Measurements from ENCODE around the gene PNLIPRP2. TPM values are rescaled to one million over a fixed set of nuclear protein-coding genes. Genes with fewer than 3 reads are reported as not detected.

The PNLIPRP2 gene
- total RNA-seq, 1 experiment from 2014 or later = 0.28 TPM

- ChIA-PET CTCF (interaction anchor here (0.7 to 3.5 kb wide), 13 partner anchors 10 to 492 kb away, joined by 3 to 41 read pairs (median 8); no protein-coding TSS in a partner anchor), POLR2A (no interaction called here)
- ATAC-seq = no peak
- Mint-ChIP-seq H3K36me3 (no peaks in the 10 kb centered on the region), H3K4me3 (no peak overlapping the region), H3K27me3 (ENCODE audit: low read depth) (no peaks in the 10 kb centered on the region), H3K9me3 (no peaks in the 10 kb centered on the region), H3K27ac (no peak overlapping the region), H3K4me1 (peaks cover 13% of the 10 kb centered on the region)
- DNase-seq (ENCODE audit: low spot score) = no peak
- TF ChIP-seq MYBL2 (CRISPR knock-in tag; IDR thresholded peaks at IDR 0.05) (no peak), GABPB1 (CRISPR knock-in tag; IDR thresholded peaks at IDR 0.05) (no peak), AFF4 (CRISPR knock-in tag; IDR thresholded peaks at IDR 0.05; ENCODE audit: borderline replicate concordance) (no peak), NR1H2 (CRISPR knock-in tag; IDR thresholded peaks at IDR 0.05) (no peak), ZNF423 (CRISPR knock-in tag; IDR thresholded peaks at IDR 0.05) (no peak), JAZF1 (CRISPR knock-in tag; IDR thresholded peaks at IDR 0.05) (no peak), TEAD4 (CRISPR knock-in tag; IDR thresholded peaks at IDR 0.05) (no peak)
- TF ChIP-seq, protein P1, sequence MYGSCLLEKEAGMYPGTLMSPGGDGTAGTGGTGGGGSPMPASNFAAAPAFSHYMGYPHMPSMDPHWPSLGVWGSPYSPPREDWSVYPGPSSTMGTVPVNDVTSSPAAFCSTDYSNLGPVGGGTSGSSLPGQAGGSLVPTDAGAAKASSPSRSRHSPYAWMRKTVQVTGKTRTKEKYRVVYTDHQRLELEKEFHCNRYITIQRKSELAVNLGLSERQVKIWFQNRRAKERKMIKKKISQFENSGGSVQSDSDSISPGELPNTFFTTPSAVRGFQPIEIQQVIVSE (CRISPR knock-in tag; IDR thresholded peaks at IDR 0.05; ENCODE audit: borderline replicate concordance) = no peak
These were observed 62.4 kb downstream of the PNLIPRP2 start for GRCh38 chr10:116683166-116683565.

DNA sequence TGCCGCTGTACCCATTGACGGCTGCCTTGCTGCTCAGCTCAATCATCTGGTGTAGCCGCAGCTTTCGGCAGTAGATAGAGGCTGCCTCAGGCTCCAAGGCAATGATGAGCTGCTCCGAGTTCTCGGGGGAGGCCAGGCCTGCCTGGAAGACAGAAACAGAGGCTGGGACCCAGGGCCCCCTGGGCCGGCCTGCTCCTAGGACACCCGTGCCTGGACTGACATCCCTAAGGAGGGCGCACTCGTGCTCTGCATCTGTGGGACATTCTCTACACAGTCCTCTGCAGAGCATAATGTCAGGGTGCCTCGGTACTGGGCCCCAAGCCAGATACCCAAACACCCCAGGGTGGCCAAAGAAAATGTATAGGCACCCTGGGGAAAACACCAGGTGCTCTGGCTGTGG lies 63.1 kb downstream of the PNLIPRP2 start:
- ChIA-PET POLR2A (no interaction called here), CTCF (interaction anchor here (0.7 to 3.5 kb wide), 3 partner anchors 9 to 105 kb away, joined by 3 to 41 read pairs (median 3); no protein-coding TSS in a partner anchor)
- no peak for ATAC-seq
- Mint-ChIP-seq H3K9me3 (no peaks in the 10 kb centered on the region), H3K4me1 (peaks cover 20% of the 10 kb centered on the region), H3K4me3 (no peak overlapping the region), H3K27me3 (ENCODE audit: low read depth) (no peaks in the 10 kb centered on the region), H3K27ac (no peak overlapping the region), H3K36me3 (no peaks in the 10 kb centered on the region)
- DNase-seq (ENCODE audit: low spot score) = no peak
- no peak for TF ChIP-seq TEAD1 (CRISPR knock-in tag; IDR thresholded peaks at IDR 0.05)
- no peak for TF ChIP-seq ZBTB21 (CRISPR knock-in tag; IDR thresholded peaks at IDR 0.05; ENCODE audit: borderline replicate concordance)
- TF ChIP-seq ELF4 (CRISPR knock-in tag; IDR thresholded peaks at IDR 0.05; ENCODE audit: low read depth) = no peak
- no peak for TF ChIP-seq TCF7 (CRISPR knock-in tag; IDR thresholded peaks at IDR 0.05; ENCODE audit: low read depth)
- no peak for TF ChIP-seq ZNF263 (CRISPR knock-in tag; IDR thresholded peaks at IDR 0.05; ENCODE audit: low read depth)
- TF ChIP-seq NFE2L1 (CRISPR knock-in tag; IDR thresholded peaks at IDR 0.05) = no peak
- no peak for TF ChIP-seq FOXK1 (CRISPR knock-in tag; IDR thresholded peaks at IDR 0.05)
- no peak for TF ChIP-seq KAT7 (CRISPR knock-in tag; IDR thresholded peaks at IDR 0.05; ENCODE audit: borderline replicate concordance)
- TF ChIP-seq FOXP1 (CRISPR knock-in tag; IDR thresholded peaks at IDR 0.05; ENCODE audit: borderline replicate concordance) = no peak
- no peak for TF ChIP-seq ZNF671 (CRISPR knock-in tag; IDR thresholded peaks at IDR 0.05)
- no peak for TF ChIP-seq ATF3 (CRISPR knock-in tag; conservative IDR thresholded peaks at IDR 0.05)
- TF ChIP-seq ZNF138 (CRISPR knock-in tag; conservative IDR thresholded peaks at IDR 0.05) = no peak
- no peak for TF ChIP-seq NR2C2 (CRISPR knock-in tag; IDR thresholded peaks at IDR 0.05)
- TF ChIP-seq RORB (CRISPR knock-in tag; IDR thresholded peaks at IDR 0.05) = no peak
- TF ChIP-seq AFF4 (CRISPR knock-in tag; IDR thresholded peaks at IDR 0.05; ENCODE audit: borderline replicate concordance) = no peak
